A673 (cell line): ENCODE measurements around the gene GTPBP8. TPM values are rescaled to one million over a fixed set of nuclear protein-coding genes. Genes with fewer than 3 reads are reported as not detected.
A peak's percentile ranks its signal among the peaks of the same experiment; 100 is the strongest.

Experiments
- BruUV-seq: library from RNA; stranded (reverse); fragments of 400-500 nt; replicated peaks from 2 replicates; lab custom pipeline; 2021; lab: Mats Ljungman, UMichigan
- CTCF ChIA-PET: fragments of 300-600 bp; sonication (Branson Sonifier 250); formaldehyde crosslinking; loops from one replicate; lab custom pipeline; 2022; ENCODE audit warnings: antibody characterized with exemption; lab: Charles Lee
- POLR2A ChIA-PET: fragments of 300-600 bp; sonication (Branson Sonifier 250); formaldehyde crosslinking; loops from one replicate; lab custom pipeline; 2022; ENCODE audit warnings: antibody characterized with exemption; ENCODE audit not compliant: low non-redundant PET; lab: Charles Lee
- DNase-seq: peaks from one replicate; pipeline ENCODE4 v3.0.0-alpha.2; 2015; ENCODE audit warnings: low spot score
- H3K27ac ChIP-seq: fragments of 200-600 bp; sonication (generic); 2 replicates; pipeline ENCODE4 v1.5.1; 2016; ENCODE audit warnings: mixed run types, low read depth, mild to moderate bottlenecking, mixed read lengths, antibody characterized with exemption, low read length; ENCODE audit not compliant: poor library complexity, severe bottlenecking
- H3K27me3 ChIP-seq: fragments of 200-600 bp; sonication (generic); replicated peaks from 2 replicates; pipeline ENCODE4 v1.6.1; 2017; ENCODE audit warnings: mixed run types, low read depth, mild to moderate bottlenecking, mixed read lengths, antibody characterized with exemption, low read length; ENCODE audit not compliant: insufficient read depth, poor library complexity
- H3K36me3 ChIP-seq: fragments of 200-600 bp; sonication (generic); 2 replicates; pipeline ENCODE4 v1.6.1; 2016; ENCODE audit warnings: mixed run types, mild to moderate bottlenecking, mixed read lengths, antibody characterized with exemption, low read length; ENCODE audit not compliant: insufficient read depth, poor library complexity, severe bottlenecking
- H3K4me1 ChIP-seq: fragments of 200-600 bp; sonication (generic); 2 replicates; pipeline ENCODE4 v1.6.1; 2017; ENCODE audit warnings: mixed run types, mild to moderate bottlenecking, mixed read lengths, antibody characterized with exemption, low read length; ENCODE audit not compliant: insufficient read depth, poor library complexity, severe bottlenecking
- H3K4me3 ChIP-seq: fragments of 200-600 bp; sonication (generic); 2 replicates; pipeline ENCODE4 v1.5.1; 2016; ENCODE audit warnings: low read depth, mixed run types, mild to moderate bottlenecking, mixed read lengths, low read length; ENCODE audit not compliant: poor library complexity, severe bottlenecking
- H3K9me3 ChIP-seq: fragments of 200-600 bp; sonication (generic); 2 replicates; pipeline ENCODE4 v1.6.1; 2016; ENCODE audit warnings: mixed run types, low read depth, mild to moderate bottlenecking, mixed read lengths, antibody characterized with exemption, low read length; ENCODE audit not compliant: poor library complexity, severe bottlenecking
- EZH2 ChIP-seq: fragments of 200-600 bp; sonication (generic); IDR thresholded peaks from 2 replicates; pipeline ENCODE4 v1.6.1; 2017; ENCODE audit warnings: borderline replicate concordance, low read depth, mild to moderate bottlenecking, mixed read lengths, antibody characterized with exemption, low read length; ENCODE audit not compliant: poor library complexity, severe bottlenecking
- intact Hi-C: fragments of 100-400 bp; cut with micrococcal nuclease; formaldehyde crosslinking; loops from one replicate; pipeline ENCODE4 v1.10.0; 2022; ENCODE audit not compliant: unreplicated experiment
- total RNA-seq: library from RNA; stranded (reverse); gene quantifications from 2 replicates; pipeline ENCODE4 v1.2.3, GENCODE V29; 2021
- TF ChIP-seq, protein P1 (sequence below): fragments of 300-800, 200-600 bp; sonication (generic); conservative IDR thresholded peaks from 2 replicates; pipeline ENCODE4 v1.5.1; 2017; ENCODE audit warnings: low read depth, mild to moderate bottlenecking, antibody characterized with exemption, low read length, moderate library complexity, mixed read lengths

The GTPBP8 gene
- total RNA-seq, 1 experiment from 2014 or later: 21.5 TPM

DNA sequence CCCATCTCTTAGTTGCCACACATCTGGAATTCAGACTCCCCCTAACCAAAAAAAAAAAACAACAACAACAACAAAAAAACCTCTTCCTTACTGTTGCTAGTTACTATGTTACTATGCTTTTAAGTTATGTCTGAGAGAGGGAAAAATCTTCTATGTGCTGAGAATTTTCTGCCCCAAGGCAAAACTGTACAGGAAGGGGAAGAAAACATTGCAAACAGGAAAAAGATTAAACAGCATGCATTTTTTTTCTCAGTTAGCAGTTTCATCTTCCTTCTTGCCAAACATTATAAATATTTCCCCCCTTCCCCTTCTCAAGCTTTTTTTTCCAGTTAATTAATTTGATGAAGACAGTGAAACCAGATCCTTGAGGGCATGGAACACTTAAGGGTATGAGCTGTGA lies 14.8 kb upstream of the GTPBP8 start:
- Histone ChIP-seq H3K4me3 (no peak overlapping the region), H3K4me1 (no peaks in the 10 kb centered on the region), H3K36me3 (no peaks in the 10 kb centered on the region), H3K27me3 (peaks cover 33% of the 10 kb centered on the region), H3K27ac (no peak overlapping the region), H3K9me3 (no peaks in the 10 kb centered on the region)
- CTCF ChIA-PET: interaction anchor here (0.5 kb wide), 1 partner anchor 30 kb away, joined by 3 read pairs; no protein-coding TSS in a partner anchor
- TF ChIP-seq EZH2: no peak
- TF ChIP-seq, protein P1, sequence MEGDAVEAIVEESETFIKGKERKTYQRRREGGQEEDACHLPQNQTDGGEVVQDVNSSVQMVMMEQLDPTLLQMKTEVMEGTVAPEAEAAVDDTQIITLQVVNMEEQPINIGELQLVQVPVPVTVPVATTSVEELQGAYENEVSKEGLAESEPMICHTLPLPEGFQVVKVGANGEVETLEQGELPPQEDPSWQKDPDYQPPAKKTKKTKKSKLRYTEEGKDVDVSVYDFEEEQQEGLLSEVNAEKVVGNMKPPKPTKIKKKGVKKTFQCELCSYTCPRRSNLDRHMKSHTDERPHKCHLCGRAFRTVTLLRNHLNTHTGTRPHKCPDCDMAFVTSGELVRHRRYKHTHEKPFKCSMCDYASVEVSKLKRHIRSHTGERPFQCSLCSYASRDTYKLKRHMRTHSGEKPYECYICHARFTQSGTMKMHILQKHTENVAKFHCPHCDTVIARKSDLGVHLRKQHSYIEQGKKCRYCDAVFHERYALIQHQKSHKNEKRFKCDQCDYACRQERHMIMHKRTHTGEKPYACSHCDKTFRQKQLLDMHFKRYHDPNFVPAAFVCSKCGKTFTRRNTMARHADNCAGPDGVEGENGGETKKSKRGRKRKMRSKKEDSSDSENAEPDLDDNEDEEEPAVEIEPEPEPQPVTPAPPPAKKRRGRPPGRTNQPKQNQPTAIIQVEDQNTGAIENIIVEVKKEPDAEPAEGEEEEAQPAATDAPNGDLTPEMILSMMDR: no peak
- POLR2A ChIA-PET: no interaction called here
- BruUV-seq: no TSS peak
- intact Hi-C loops: no loop called here
- DNase-seq: no peak

- no peak overlapping the region for H3K27ac ChIP-seq
- intact Hi-C loops: no loop called here
- no peaks in the 10 kb centered on the region for H3K36me3 ChIP-seq
- ChIA-PET POLR2A (no interaction called here), CTCF (no interaction called here)
- peaks cover 23% of the 10 kb centered on the region for H3K27me3 ChIP-seq
- no TSS peak for BruUV-seq
- no peaks in the 10 kb centered on the region for H3K9me3 ChIP-seq
- DNase-seq: no peak
- H3K4me3 ChIP-seq: no peak overlapping the region
- TF ChIP-seq, protein P1: no peak
- TF ChIP-seq EZH2: no peak
- no peaks in the 10 kb centered on the region for H3K4me1 ChIP-seq
Measured at GRCh38 chr3:112976953-112977352, 13.8 kb upstream of the GTPBP8 start.

- Histone ChIP-seq H3K4me3 (no peak overlapping the region), H3K27me3 (no peaks in the 10 kb centered on the region), H3K9me3 (no peaks in the 10 kb centered on the region), H3K4me1 (no peaks in the 10 kb centered on the region), H3K36me3 (no peaks in the 10 kb centered on the region), H3K27ac (no peak overlapping the region)
- intact Hi-C loops: loop anchor here (1.0 to 2.0 kb wide), 3 partner anchors 245 to 397 kb away; no protein-coding TSS in a partner anchor
- CTCF ChIA-PET: interaction anchor here (1.6 kb wide), 1 partner anchor 245 kb away, joined by 12 read pairs; no protein-coding TSS in a partner anchor
- peak; percentile 46 for DNase-seq
- TF ChIP-seq, protein P1: peak; percentile 72
- TF ChIP-seq EZH2: no peak
- BruUV-seq: no TSS peak
- POLR2A ChIA-PET: no interaction called here
Measured at GRCh38 chr3:112979244-112979832, 11.4 kb upstream of the GTPBP8 start.
